Measurements from ENCODE around the gene TCF20. TPM values are rescaled to one million over a fixed set of nuclear protein-coding genes. Genes with fewer than 3 reads are reported as not detected.

The TCF20 gene
- total RNA-seq, 3 donors from 2014 or later, result 24.2 to 43.3 (median 36.1) TPM

- peaks cover 5 to 12% of the 10 kb centered on the region in 2 donors for H3K4me1 ChIP-seq
- no peaks in the 10 kb centered on the region for H3K36me3 ChIP-seq
- no peaks in the 10 kb centered on the region for H3K9me3 ChIP-seq
- no peaks in the 10 kb centered on the region for H3K27me3 ChIP-seq
- no peak overlapping the region for H3K4me3 ChIP-seq
- no peak overlapping the region for H3K27ac ChIP-seq
- TF ChIP-seq CTCF (IDR thresholded peaks at IDR 0.05), result no peak
- no peak for TF ChIP-seq POLR2A (IDR thresholded peaks at IDR 0.05)
- no peak for TF ChIP-seq POLR2AphosphoS5 (IDR thresholded peaks at IDR 0.05)
- intact Hi-C loops (cut with DNase I; ENCODE audit: low total_unique reads), result no loop called here
- no peak for DNase-seq (ENCODE audit: low spot score in 2 of 2)
Observed at GRCh38 chr22:42310291-42311015, 40.0 kb upstream of the TCF20 start.

- intact Hi-C loops (cut with DNase I; ENCODE audit: low total_unique reads), result no loop called here
- no peak overlapping the region for H3K27ac ChIP-seq
- H3K27me3 ChIP-seq, result no peaks in the 10 kb centered on the region
- H3K4me3 ChIP-seq, result no peak overlapping the region
- no peaks in the 10 kb centered on the region for H3K9me3 ChIP-seq
- peaks cover 0 to 10% of the 10 kb centered on the region in 2 donors for H3K4me1 ChIP-seq
- DNase-seq (ENCODE audit: low spot score in 2 of 2), result no peak
- TF ChIP-seq CTCF (IDR thresholded peaks at IDR 0.05) (no peak), POLR2A (IDR thresholded peaks at IDR 0.05) (no peak), POLR2AphosphoS5 (IDR thresholded peaks at IDR 0.05) (no peak)
- H3K36me3 ChIP-seq, result no peaks in the 10 kb centered on the region
Observed at GRCh38 chr22:42309865-42310264, 39.4 kb upstream of the TCF20 start.

- Histone ChIP-seq H3K27ac (no peak overlapping the region), H3K27me3 (no peaks in the 10 kb centered on the region), H3K4me1 (peaks cover 0 to 4% of the 10 kb centered on the region in 2 donors), H3K4me3 (no peak overlapping the region), H3K36me3 (no peaks in the 10 kb centered on the region), H3K9me3 (no peaks in the 10 kb centered on the region)
- intact Hi-C loops (cut with DNase I; ENCODE audit: low total_unique reads), result no loop called here
- DNase-seq (ENCODE audit: low spot score in 2 of 2), result no peak
- no peak for TF ChIP-seq POLR2AphosphoS5 (IDR thresholded peaks at IDR 0.05)
Observed at GRCh38 chr22:42308892-42309468, 38.5 kb upstream of the TCF20 start.

- H3K27ac ChIP-seq, result no peak overlapping the region
- H3K4me1 ChIP-seq, result no peaks in the 10 kb centered on the region
- TF ChIP-seq POLR2A (IDR thresholded peaks at IDR 0.05), result no peak
- TF ChIP-seq POLR2AphosphoS5 (IDR thresholded peaks at IDR 0.05), result no peak
- no peak for TF ChIP-seq CTCF (IDR thresholded peaks at IDR 0.05)
- H3K9me3 ChIP-seq, result no peaks in the 10 kb centered on the region
- H3K27me3 ChIP-seq, result no peaks in the 10 kb centered on the region
- no peak for DNase-seq (ENCODE audit: low spot score in 2 of 2)
- H3K4me3 ChIP-seq, result no peak overlapping the region
- intact Hi-C loops (cut with DNase I; ENCODE audit: low total_unique reads), result no loop called here
- no peaks in the 10 kb centered on the region for H3K36me3 ChIP-seq
Observed at GRCh38 chr22:42307806-42308563, 37.5 kb upstream of the TCF20 start.

GRCh38 chr22:42306010-42306409 lies 35.6 kb upstream of the TCF20 start:
- Histone ChIP-seq H3K27me3 (no peaks in the 10 kb centered on the region), H3K9me3 (no peaks in the 10 kb centered on the region), H3K4me1 (no peaks in the 10 kb centered on the region), H3K36me3 (no peaks in the 10 kb centered on the region), H3K4me3 (no peak overlapping the region), H3K27ac (no peak overlapping the region)
- intact Hi-C loops (cut with DNase I; ENCODE audit: low total_unique reads), result no loop called here
- TF ChIP-seq POLR2AphosphoS5 (IDR thresholded peaks at IDR 0.05) (no peak), POLR2A (IDR thresholded peaks at IDR 0.05) (no peak), CTCF (IDR thresholded peaks at IDR 0.05) (no peak)
- DNase-seq (ENCODE audit: low spot score in 2 of 2), result no peak
